Sigmoid colon (tissue), 4 donors: ENCODE results near the gene TRPM6.

Experiments used
- POLR2A ChIP-seq, 2 donors: fragments of 450-650 bp; IDR thresholded peaks; one replicate each; pipeline ENCODE4 v1.6.1; 2016; ENCODE audit warnings: antibody characterized with exemption in 2 of 2, mild to moderate bottlenecking in 2 of 2, moderate library complexity in 2 of 2
- POLR2AphosphoS5 ChIP-seq, 4 donors: sonication (generic); formaldehyde crosslinking; IDR thresholded peaks; one replicate each; pipeline ENCODE4 v1.6.1; 2017; ENCODE audit warnings: antibody characterized with exemption in 4 of 4

GRCh38 chr9:74901001-74901400 lies 13.3 kb upstream of the TRPM6 start:
- TF ChIP-seq POLR2A (IDR thresholded peaks at IDR 0.05) = no peak
- TF ChIP-seq POLR2AphosphoS5 (IDR thresholded peaks at IDR 0.05) = no peak
